SU-DHL-6 (cell line): ENCODE results near the gene DRP2.

Experiments used
- CTCF ChIP-seq: fragments of 200-600 bp; sonication (generic); IDR thresholded peaks from one replicate; pipeline ENCODE4 v1.5.1; 2017; ENCODE audit warnings: antibody characterized with exemption, mild to moderate bottlenecking, low read length, moderate library complexity; ENCODE audit not compliant: insufficient read depth, poor library complexity, severe bottlenecking
- EZH2phosphoT487 ChIP-seq: fragments of 200-600 bp; sonication (generic), shearing (Covaris generic); conservative IDR thresholded peaks from 2 replicates; pipeline ENCODE4 v1.6.1; 2018; ENCODE audit warnings: mild to moderate bottlenecking, antibody characterized with exemption, low read length, moderate library complexity, mixed read lengths

- TF ChIP-seq CTCF: no peak
- no peak for TF ChIP-seq EZH2phosphoT487
These were observed 15.7 kb upstream of the DRP2 start for GRCh38 chrX:101203761-101204351.
